HL-60 (cell line): ENCODE measurements around the gene WDR35.
"Not testable (repeated sequence)": the region's sequence is repeated elsewhere in the genome, so short reads cannot be mapped to it uniquely, and the experiment has no call there.

ENCODE experiments used
- DNase-seq, 2 experiments: peaks; one replicate each; pipeline ENCODE4 v3.0.0-alpha.2; 2010 to 2020; ENCODE audit warnings: low read depth in 1 of 2, low spot score in 1 of 2
- H3K27ac ChIP-seq: fragments of 250-450 bp; sonication (Bioruptor Pico); replicated peaks from 2 replicates; pipeline ENCODE4 v1.5.1; 2020; ENCODE audit warnings: mild to moderate bottlenecking, moderate library complexity
- H3K27me3 ChIP-seq: fragments of 250-450 bp; sonication (Bioruptor Pico); 2 replicates; pipeline ENCODE4 v1.5.1; 2021; ENCODE audit warnings: mild to moderate bottlenecking, moderate library complexity; ENCODE audit not compliant: insufficient read depth, poor library complexity, severe bottlenecking
- H3K4me3 ChIP-seq: replicated peaks from 2 replicates; pipeline ENCODE4 v1.5.1; 2011; ENCODE audit warnings: mild to moderate bottlenecking, control low read depth, low read length; ENCODE audit not compliant: insufficient read depth
- GABPA ChIP-seq: IDR thresholded peaks from 2 replicates; pipeline ENCODE4 v1.6.1; 2012; ENCODE audit warnings: low read depth
- POLR2AphosphoS5 ChIP-seq: IDR thresholded peaks from 2 replicates; pipeline ENCODE4 v1.6.1; 2012; ENCODE audit warnings: low read depth
- SPI1 ChIP-seq: IDR thresholded peaks from 2 replicates; pipeline ENCODE4 v1.6.1; 2012; ENCODE audit warnings: low read depth, mild to moderate bottlenecking, borderline replicate concordance
- TF ChIP-seq, protein P1 (sequence below): IDR thresholded peaks from one replicate; pipeline ENCODE4 v1.5.1; 2011; ENCODE audit warnings: low read length, control low read depth, inconsistent platforms; ENCODE audit not compliant: insufficient read depth
- TF ChIP-seq, protein P2 (sequence below): IDR thresholded peaks from 2 replicates; pipeline ENCODE4 v1.6.1; 2012; ENCODE audit warnings: low read depth; ENCODE audit not compliant: insufficient replicate concordance

The WDR35 gene

DNA sequence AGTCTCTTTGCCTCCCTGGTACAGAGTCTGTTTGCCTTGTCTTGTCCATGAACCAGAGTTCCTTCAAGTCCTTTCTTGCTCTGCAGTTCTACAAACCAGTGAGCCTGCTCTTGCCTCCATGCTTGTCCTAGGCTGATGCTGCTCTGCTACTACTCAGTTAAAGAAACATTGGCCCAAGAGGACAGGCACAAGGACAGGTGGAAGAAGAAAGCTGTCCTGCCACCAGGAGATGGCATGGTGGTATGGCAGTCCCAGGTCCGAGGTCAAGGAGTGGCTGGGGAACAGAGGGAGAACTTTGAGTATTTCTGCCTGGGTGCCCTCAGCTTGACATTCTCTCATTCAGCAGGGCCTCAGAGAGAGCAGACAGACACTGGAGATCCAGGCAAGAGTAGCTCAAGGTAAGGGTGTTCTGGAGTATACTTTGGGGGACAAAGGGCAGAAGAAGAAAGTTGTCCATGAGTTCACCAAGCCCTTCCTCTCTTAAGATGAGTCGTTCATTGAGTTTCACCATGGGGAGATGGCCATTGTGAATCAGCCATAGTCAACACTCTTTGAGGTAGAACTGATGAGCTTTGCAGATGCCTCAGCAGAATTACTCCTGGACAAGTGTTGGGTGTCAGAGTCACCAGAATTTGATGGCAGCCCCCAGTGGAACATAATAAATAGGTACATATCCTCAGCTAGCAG is 108.5 kb downstream of the WDR35 start:
- TF ChIP-seq, protein P1, sequence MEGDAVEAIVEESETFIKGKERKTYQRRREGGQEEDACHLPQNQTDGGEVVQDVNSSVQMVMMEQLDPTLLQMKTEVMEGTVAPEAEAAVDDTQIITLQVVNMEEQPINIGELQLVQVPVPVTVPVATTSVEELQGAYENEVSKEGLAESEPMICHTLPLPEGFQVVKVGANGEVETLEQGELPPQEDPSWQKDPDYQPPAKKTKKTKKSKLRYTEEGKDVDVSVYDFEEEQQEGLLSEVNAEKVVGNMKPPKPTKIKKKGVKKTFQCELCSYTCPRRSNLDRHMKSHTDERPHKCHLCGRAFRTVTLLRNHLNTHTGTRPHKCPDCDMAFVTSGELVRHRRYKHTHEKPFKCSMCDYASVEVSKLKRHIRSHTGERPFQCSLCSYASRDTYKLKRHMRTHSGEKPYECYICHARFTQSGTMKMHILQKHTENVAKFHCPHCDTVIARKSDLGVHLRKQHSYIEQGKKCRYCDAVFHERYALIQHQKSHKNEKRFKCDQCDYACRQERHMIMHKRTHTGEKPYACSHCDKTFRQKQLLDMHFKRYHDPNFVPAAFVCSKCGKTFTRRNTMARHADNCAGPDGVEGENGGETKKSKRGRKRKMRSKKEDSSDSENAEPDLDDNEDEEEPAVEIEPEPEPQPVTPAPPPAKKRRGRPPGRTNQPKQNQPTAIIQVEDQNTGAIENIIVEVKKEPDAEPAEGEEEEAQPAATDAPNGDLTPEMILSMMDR, result no peak
- TF ChIP-seq, protein P2, sequence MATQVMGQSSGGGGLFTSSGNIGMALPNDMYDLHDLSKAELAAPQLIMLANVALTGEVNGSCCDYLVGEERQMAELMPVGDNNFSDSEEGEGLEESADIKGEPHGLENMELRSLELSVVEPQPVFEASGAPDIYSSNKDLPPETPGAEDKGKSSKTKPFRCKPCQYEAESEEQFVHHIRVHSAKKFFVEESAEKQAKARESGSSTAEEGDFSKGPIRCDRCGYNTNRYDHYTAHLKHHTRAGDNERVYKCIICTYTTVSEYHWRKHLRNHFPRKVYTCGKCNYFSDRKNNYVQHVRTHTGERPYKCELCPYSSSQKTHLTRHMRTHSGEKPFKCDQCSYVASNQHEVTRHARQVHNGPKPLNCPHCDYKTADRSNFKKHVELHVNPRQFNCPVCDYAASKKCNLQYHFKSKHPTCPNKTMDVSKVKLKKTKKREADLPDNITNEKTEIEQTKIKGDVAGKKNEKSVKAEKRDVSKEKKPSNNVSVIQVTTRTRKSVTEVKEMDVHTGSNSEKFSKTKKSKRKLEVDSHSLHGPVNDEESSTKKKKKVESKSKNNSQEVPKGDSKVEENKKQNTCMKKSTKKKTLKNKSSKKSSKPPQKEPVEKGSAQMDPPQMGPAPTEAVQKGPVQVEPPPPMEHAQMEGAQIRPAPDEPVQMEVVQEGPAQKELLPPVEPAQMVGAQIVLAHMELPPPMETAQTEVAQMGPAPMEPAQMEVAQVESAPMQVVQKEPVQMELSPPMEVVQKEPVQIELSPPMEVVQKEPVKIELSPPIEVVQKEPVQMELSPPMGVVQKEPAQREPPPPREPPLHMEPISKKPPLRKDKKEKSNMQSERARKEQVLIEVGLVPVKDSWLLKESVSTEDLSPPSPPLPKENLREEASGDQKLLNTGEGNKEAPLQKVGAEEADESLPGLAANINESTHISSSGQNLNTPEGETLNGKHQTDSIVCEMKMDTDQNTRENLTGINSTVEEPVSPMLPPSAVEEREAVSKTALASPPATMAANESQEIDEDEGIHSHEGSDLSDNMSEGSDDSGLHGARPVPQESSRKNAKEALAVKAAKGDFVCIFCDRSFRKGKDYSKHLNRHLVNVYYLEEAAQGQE, result no peak
- TF ChIP-seq GABPA, result no peak
- no peak for TF ChIP-seq SPI1
- no peak for TF ChIP-seq POLR2AphosphoS5
- H3K27ac ChIP-seq, result no peak overlapping the region
- DNase-seq, result no peak
- no peak overlapping the region for H3K4me3 ChIP-seq
- H3K27me3 ChIP-seq, result no peaks in the 10 kb centered on the region

DNA sequence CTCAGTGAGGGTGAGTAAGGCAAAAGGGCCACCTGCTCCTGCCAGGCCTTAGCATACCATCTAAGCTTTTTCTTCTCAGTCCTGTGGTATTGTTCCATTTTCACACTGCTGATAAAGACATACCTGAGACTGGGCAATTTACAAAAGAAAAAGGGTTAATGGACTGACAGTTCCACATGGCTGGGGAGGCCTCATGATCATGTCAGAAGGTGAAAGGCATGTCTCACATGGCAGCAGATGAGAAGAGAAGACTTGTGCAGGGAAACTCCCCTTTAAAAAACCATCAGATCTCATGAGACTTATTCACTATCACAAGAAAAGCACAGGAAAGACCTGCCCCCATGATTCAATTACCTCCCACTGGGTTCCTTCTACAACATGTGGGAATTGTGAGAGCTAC is 109.7 kb downstream of the WDR35 start:
- H3K27me3 ChIP-seq, H3K4me3 ChIP-seq, DNase-seq, H3K27ac ChIP-seq: not testable (repeated sequence)

DNA sequence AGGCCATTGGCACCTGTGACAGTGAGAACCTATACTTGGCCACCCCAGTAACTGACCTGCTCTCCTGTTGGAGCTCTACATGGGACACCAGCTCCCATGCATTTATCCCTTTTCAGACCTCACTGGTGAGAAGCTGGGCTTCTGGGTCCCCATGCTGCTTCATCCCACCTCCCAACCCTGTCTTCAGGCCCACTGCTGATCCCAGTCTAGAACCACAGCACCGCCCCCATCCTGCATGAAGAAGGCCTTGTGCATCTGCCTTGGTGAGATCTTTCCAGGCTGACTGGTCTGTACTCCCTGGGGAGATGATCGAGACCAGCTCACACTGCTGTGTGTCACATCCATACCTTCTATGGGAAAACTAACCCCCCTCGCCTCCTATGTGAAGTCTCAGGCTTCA is 110.8 kb downstream of the WDR35 start:
- DNase-seq, result no peak
- TF ChIP-seq, protein P2, result no peak
- TF ChIP-seq POLR2AphosphoS5, result no peak
- TF ChIP-seq GABPA, result no peak
- TF ChIP-seq SPI1, result no peak
- TF ChIP-seq, protein P1, result no peak
- Histone ChIP-seq H3K27ac (no peak overlapping the region), H3K27me3 (no peaks in the 10 kb centered on the region), H3K4me3 (no peak overlapping the region)

DNA sequence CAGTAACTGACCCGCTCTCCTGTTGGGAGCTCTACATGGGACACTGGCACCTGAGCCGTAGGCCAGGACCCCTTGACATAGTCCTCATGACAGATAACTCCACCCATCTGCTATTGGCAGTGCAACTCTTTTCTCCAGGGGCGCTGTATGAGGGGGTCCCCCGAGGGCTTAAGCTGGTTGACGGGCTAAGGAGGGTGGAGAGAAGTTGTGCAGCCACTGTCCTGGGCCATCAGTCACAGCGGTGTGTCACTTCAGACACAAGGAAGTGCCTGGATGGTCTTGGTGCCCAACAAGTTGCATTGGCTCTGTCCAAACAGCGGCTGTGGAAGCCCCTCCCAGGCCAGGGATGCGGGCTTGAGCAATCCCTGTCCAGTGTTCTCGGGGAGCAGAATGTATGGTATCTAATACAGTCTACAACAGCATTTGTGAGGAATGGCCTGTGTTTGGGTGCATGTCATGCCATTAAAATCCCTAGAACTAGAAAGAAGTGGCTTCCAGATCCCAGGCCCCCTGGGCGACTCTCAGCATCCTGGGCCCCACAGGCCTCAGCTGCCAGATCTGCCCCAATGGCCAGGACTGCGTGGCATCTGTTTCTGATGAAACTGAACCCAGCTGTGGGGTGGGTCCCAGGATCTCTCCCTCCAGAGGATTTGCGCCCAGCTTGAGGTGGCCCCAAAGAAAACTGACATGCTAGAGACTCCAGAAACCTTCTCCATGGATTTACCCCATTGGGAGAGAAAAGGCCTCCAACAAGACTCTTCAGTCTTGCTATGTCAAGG is 111.4 kb downstream of the WDR35 start:
- TF ChIP-seq, protein P2, result no peak
- TF ChIP-seq SPI1, result no peak
- no peak overlapping the region for H3K27ac ChIP-seq
- no peak for DNase-seq
- no peaks in the 10 kb centered on the region for H3K27me3 ChIP-seq
- H3K4me3 ChIP-seq, result no peak overlapping the region
